Measurements from ENCODE around the gene MRPS33.

- TF ChIP-seq POLR2A (IDR thresholded peaks at IDR 0.05) (no peak), CTCF (IDR thresholded peaks at IDR 0.05) (no peak)
These were observed 8.5 kb upstream of the MRPS33 start for GRCh38 chr7:141023295-141023694.

All from uterus (tissue), 2 donors.